ENCODE measurements around the gene AGPAT4.

The AGPAT4 gene

GRCh38 chr6:161139304-161139765 lies 134.5 kb downstream of the AGPAT4 start:
- Mint-ChIP-seq H3K36me3 (peaks cover 3% of the 10 kb centered on the region), H3K4me3 (no peak overlapping the region), H3K27ac (no peak overlapping the region), H3K27me3 (no peaks in the 10 kb centered on the region), H3K9me3 (no peaks in the 10 kb centered on the region), H3K4me1 (no peaks in the 10 kb centered on the region)
- DNase-seq (ENCODE audit: low spot score in 2 of 2) (no peak), ATAC-seq (ENCODE audit: low read depth) (no peak)

DNA sequence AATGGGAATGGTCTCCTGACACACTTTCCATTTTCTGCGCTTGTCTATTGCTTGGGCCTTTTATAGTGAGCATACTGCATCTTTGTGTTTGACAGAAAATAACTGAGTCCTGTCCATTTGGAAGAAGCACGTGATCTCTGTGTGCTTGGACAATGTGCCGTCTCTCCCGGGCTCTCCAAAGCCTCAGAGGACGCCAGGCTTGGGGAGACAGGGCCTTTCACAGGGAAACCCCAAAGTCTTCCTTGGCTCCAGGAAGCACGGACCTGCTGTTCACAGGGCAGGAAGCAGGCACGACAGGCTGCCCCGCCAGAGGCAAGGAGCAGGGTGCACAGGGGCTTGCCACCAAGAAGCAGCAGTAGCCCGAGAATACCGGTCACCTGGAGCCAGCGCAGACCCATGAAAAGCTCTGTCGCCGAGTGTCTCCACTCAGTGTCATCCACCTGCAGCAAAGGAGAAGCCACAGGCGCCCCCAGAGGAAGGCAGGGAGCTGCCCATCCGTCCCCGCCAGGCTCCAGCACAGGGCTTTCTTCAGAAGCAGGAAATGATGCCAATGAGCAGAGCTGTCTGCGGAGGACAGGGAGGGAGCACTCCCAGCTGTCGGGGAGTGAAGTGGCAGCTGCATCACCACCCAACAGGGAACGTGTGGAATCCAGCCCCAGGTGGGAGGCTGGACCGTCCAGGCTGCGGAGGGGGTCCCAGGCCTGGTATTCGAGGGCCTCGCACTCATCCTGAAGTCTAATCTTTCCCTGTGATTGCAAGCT lies 135.1 kb downstream of the AGPAT4 start:
- no peak for DNase-seq (ENCODE audit: low spot score in 2 of 2)
- H3K36me3 Mint-ChIP-seq: peaks cover 3% of the 10 kb centered on the region
- H3K4me1 Mint-ChIP-seq: no peaks in the 10 kb centered on the region
- H3K9me3 Mint-ChIP-seq: no peaks in the 10 kb centered on the region
- H3K27me3 Mint-ChIP-seq: no peaks in the 10 kb centered on the region
- no peak overlapping the region for H3K4me3 Mint-ChIP-seq
- H3K27ac Mint-ChIP-seq: no peak overlapping the region
- ATAC-seq (ENCODE audit: low read depth): no peak

DNA sequence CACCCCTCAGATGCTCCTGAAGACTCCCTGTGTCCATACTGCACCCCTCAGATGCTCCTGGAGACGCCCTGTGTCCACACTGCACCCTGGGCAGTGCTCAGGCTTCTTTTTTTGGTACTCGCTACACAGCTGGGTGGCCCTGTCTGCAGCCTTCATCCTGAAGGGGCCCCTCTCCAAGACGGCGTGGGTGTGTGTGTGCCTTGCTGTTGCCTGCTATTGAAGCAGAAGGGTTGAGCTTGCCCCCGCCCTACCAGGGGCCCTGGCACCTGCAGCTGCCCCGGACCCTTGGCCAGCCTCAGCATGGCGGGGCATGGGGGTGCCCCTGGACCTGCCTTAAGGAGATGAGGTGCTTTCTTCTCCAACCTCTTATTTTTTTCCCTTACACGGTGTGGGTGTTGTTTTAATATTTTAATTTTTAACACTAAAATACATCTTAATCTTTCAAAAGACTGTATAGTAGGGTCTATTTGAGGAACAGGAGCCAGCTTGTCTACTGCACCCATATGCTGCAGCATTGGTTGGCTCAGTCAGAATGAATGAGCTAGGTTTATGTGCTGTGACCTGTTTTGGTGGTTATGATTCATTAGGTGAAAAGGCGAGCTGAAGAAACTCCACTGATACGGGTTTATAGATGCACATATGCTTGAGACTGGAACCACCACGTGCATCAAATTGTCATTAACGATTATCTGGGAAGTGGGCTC lies 135.9 kb downstream of the AGPAT4 start:
- Mint-ChIP-seq H3K27ac (no peak overlapping the region), H3K4me1 (no peaks in the 10 kb centered on the region), H3K27me3 (no peaks in the 10 kb centered on the region), H3K36me3 (peaks cover 3% of the 10 kb centered on the region), H3K4me3 (no peak overlapping the region), H3K9me3 (no peaks in the 10 kb centered on the region)
- DNase-seq (ENCODE audit: low spot score in 2 of 2) (no peak), ATAC-seq (ENCODE audit: low read depth) (no peak)

GRCh38 chr6:161137320-161137719 lies 136.5 kb downstream of the AGPAT4 start:
- Mint-ChIP-seq H3K4me3 (no peak overlapping the region), H3K27me3 (no peaks in the 10 kb centered on the region), H3K9me3 (no peaks in the 10 kb centered on the region), H3K27ac (no peak overlapping the region), H3K36me3 (peaks cover 1% of the 10 kb centered on the region), H3K4me1 (no peaks in the 10 kb centered on the region)
- DNase-seq (ENCODE audit: low spot score in 2 of 2): no peak
- no peak for ATAC-seq (ENCODE audit: low read depth)

DNA sequence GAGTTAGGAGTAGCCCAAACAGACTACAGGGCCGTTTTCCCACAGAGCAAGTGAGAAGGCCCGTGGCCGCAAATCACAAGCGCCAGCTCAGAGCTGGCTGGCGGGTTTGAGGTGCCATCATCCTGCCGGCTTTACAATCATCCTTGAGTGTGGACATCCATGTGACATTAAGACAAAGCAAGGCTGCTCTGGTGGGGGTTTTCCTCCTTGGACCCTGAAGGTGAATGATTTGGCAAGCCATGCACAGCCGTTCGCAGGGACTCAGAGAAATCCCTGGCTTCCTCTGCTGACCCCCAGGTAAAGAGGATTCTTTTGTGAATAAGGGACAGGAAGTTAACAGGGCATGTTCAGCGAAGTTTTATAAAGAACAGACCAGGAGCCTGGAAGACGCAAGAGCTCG lies 137.2 kb downstream of the AGPAT4 start:
- no peak overlapping the region for H3K4me3 Mint-ChIP-seq
- no peak for ATAC-seq (ENCODE audit: low read depth)

GRCh38 chr6:161135695-161136591 lies 137.9 kb downstream of the AGPAT4 start:
- Mint-ChIP-seq H3K27ac (no peak overlapping the region), H3K9me3 (no peaks in the 10 kb centered on the region), H3K4me1 (no peaks in the 10 kb centered on the region), H3K4me3 (no peak overlapping the region), H3K27me3 (no peaks in the 10 kb centered on the region), H3K36me3 (no peaks in the 10 kb centered on the region)
- DNase-seq (ENCODE audit: low spot score in 2 of 2) (no peak), ATAC-seq (ENCODE audit: low read depth) (no peak)

More for the DNA sequence above, 137.2 kb downstream of the AGPAT4 start:
- no peaks in the 10 kb centered on the region for H3K9me3 Mint-ChIP-seq
- H3K4me1 Mint-ChIP-seq: no peaks in the 10 kb centered on the region
- no peaks in the 10 kb centered on the region for H3K27me3 Mint-ChIP-seq
- no peak overlapping the region for H3K27ac Mint-ChIP-seq
- DNase-seq (ENCODE audit: low spot score in 2 of 2): no peak
- no peaks in the 10 kb centered on the region for H3K36me3 Mint-ChIP-seq

- H3K4me1 Mint-ChIP-seq: no peaks in the 10 kb centered on the region
- peaks cover 5% of the 10 kb centered on the region for H3K36me3 Mint-ChIP-seq
- no peak overlapping the region for H3K4me3 Mint-ChIP-seq
- DNase-seq (ENCODE audit: low spot score in 2 of 2) (no peak), ATAC-seq (ENCODE audit: low read depth) (no peak)
- no peaks in the 10 kb centered on the region for H3K9me3 Mint-ChIP-seq
- H3K27me3 Mint-ChIP-seq: no peaks in the 10 kb centered on the region
- H3K27ac Mint-ChIP-seq: no peak overlapping the region
Observed at GRCh38 chr6:161134550-161135298, 139.1 kb downstream of the AGPAT4 start.

- no peak for DNase-seq (ENCODE audit: low spot score in 2 of 2)
- no peak for ATAC-seq (ENCODE audit: low read depth)
- H3K27me3 Mint-ChIP-seq: no peaks in the 10 kb centered on the region
- H3K4me3 Mint-ChIP-seq: no peak overlapping the region
- no peaks in the 10 kb centered on the region for H3K9me3 Mint-ChIP-seq
- peaks cover 13% of the 10 kb centered on the region for H3K36me3 Mint-ChIP-seq
- no peaks in the 10 kb centered on the region for H3K4me1 Mint-ChIP-seq
- no peak overlapping the region for H3K27ac Mint-ChIP-seq
Observed at GRCh38 chr6:161133963-161134362, 139.9 kb downstream of the AGPAT4 start.

DNA sequence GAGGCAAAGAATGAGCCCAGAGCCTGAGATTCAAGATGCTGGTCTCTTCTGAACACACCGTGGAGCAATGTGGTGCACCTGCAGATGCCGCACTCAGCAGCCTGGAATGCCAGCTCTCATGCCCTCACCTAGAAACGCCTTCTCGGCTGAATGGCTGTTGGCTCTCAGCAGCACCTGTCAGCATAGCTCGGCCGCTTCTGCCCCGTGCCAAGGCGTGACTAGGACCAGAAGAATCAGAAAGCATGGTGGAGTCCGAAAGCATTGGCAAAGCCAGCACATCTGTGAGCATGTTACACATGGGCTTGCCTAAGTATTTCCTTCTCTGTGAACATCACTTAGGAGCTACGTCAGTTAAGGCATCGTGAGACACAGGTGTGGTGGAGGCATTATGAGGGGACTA lies 141.5 kb downstream of the AGPAT4 start:
- Mint-ChIP-seq H3K9me3 (no peaks in the 10 kb centered on the region), H3K27me3 (no peaks in the 10 kb centered on the region), H3K27ac (no peak overlapping the region), H3K4me3 (no peak overlapping the region), H3K36me3 (peaks cover 17% of the 10 kb centered on the region), H3K4me1 (no peaks in the 10 kb centered on the region)
- ATAC-seq (ENCODE audit: low read depth) (no peak), DNase-seq (ENCODE audit: low spot score in 2 of 2) (no peak)

GRCh38 chr6:161130967-161131766 lies 142.7 kb downstream of the AGPAT4 start:
- no peak overlapping the region for H3K4me3 Mint-ChIP-seq
- no peak overlapping the region for H3K27ac Mint-ChIP-seq
- H3K36me3 Mint-ChIP-seq: peaks cover 22% of the 10 kb centered on the region
- ATAC-seq (ENCODE audit: low read depth) (no peak), DNase-seq (ENCODE audit: low spot score in 2 of 2) (no peak)
- no peaks in the 10 kb centered on the region for H3K9me3 Mint-ChIP-seq
- no peaks in the 10 kb centered on the region for H3K4me1 Mint-ChIP-seq
- H3K27me3 Mint-ChIP-seq: no peaks in the 10 kb centered on the region

DNA sequence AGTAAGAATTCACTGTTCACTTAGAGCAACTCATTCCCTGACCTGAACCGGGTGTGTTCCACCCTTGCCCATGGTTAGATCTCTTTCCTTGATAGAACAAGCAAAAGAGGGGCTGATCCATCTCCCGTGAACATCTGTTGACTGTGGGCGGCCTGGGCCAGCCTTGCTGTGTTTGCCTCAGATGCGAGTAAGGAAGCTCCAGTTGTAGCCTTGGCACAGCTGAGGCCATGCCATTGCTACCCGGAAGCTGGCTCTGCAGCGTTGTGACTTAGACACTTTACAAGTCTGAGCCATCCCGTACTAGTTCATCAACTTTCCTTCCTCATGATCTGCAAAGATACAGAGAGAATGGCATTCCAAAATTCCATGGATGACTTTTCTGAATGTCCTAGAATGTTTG lies 143.3 kb downstream of the AGPAT4 start:
- Mint-ChIP-seq H3K9me3 (no peaks in the 10 kb centered on the region), H3K4me3 (no peak overlapping the region), H3K4me1 (no peaks in the 10 kb centered on the region), H3K36me3 (peaks cover 28% of the 10 kb centered on the region), H3K27ac (no peak overlapping the region), H3K27me3 (no peaks in the 10 kb centered on the region)
- ATAC-seq (ENCODE audit: low read depth) (no peak), DNase-seq (ENCODE audit: low spot score in 2 of 2) (no peak)

DNA sequence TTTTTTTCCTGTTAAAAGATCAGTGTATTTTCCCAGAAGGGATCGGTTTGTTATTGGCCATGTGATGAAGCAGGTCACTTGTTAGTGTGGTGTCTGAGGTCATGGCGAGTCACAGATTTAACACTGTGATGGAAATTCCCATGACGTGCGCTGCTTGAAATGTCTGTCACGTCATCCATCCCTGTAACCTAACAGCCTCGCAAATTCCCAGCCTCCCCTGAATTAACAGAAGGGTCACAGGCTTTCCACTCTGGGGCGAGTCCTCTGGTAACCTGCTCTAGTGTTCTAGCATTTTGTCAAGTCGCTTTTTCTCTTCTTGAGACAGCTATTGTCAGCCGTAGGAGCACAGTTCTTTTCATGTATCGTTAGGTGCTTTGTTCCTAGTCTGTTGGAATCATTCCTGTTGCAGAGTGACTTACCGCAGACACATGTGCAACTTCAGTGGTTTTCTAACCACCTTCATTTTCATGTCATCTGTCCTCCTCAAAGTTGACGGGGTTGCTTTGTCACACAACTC lies 145.1 kb downstream of the AGPAT4 start:
- ATAC-seq (ENCODE audit: low read depth): no peak
- no peak overlapping the region for H3K27ac Mint-ChIP-seq
- no peaks in the 10 kb centered on the region for H3K27me3 Mint-ChIP-seq
- H3K36me3 Mint-ChIP-seq: peaks cover 43% of the 10 kb centered on the region
- no peaks in the 10 kb centered on the region for H3K4me1 Mint-ChIP-seq
- H3K4me3 Mint-ChIP-seq: no peak overlapping the region
- no peak for DNase-seq (ENCODE audit: low spot score in 2 of 2)
- H3K9me3 Mint-ChIP-seq: peaks cover 5% of the 10 kb centered on the region

DNA sequence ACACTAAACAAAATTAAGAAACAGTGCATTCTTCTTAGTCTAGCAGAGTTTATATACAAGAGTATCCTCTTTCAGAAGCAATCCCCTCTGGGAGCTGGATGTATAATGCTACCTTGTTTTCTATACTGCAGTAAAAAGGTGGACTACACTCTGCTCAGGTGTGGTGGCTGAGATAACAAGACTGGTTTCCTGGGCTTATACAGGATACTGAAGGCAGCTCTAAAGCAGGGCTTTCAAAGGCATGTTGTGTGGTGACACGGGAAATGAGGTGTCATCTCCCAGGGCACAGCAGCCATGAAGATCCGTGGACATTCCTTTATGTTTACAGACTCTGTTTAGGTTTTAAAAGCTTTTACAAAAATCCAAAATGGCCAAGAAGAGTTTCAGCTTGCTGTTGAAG lies 145.6 kb downstream of the AGPAT4 start:
- Mint-ChIP-seq H3K4me1 (no peaks in the 10 kb centered on the region), H3K36me3 (peaks cover 48% of the 10 kb centered on the region), H3K4me3 (no peak overlapping the region), H3K27ac (no peak overlapping the region), H3K9me3 (peaks cover 5% of the 10 kb centered on the region), H3K27me3 (no peaks in the 10 kb centered on the region)
- ATAC-seq (ENCODE audit: low read depth) (no peak), DNase-seq (ENCODE audit: low spot score in 2 of 2) (no peak)
